Hematopoietic multipotent progenitor cell treated with erythropoietin and hydrocortisone succinate and interleukin-3 and kit ligand, for 17 days (in vitro differentiated cells): ENCODE measurements around the gene UBE2QL1.

Source experiments
- DNase-seq: peaks from one replicate; pipeline ENCODE4 v3.0.0-alpha.2; 2015; ENCODE audit warnings: low spot score

Gene UBE2QL1

GRCh38 chr5:6430418-6431028 is 18.1 kb upstream of the UBE2QL1 start:
- no peak for DNase-seq

- no peak for DNase-seq
These were observed 17.2 kb upstream of the UBE2QL1 start for GRCh38 chr5:6431214-6432195.

GRCh38 chr5:6432206-6432605 is 16.5 kb upstream of the UBE2QL1 start:
- DNase-seq, result no peak

GRCh38 chr5:6434731-6435130 is 13.9 kb upstream of the UBE2QL1 start:
- no peak for DNase-seq

- no peak for DNase-seq
These were observed 13.3 kb upstream of the UBE2QL1 start for GRCh38 chr5:6435356-6435755.

DNA sequence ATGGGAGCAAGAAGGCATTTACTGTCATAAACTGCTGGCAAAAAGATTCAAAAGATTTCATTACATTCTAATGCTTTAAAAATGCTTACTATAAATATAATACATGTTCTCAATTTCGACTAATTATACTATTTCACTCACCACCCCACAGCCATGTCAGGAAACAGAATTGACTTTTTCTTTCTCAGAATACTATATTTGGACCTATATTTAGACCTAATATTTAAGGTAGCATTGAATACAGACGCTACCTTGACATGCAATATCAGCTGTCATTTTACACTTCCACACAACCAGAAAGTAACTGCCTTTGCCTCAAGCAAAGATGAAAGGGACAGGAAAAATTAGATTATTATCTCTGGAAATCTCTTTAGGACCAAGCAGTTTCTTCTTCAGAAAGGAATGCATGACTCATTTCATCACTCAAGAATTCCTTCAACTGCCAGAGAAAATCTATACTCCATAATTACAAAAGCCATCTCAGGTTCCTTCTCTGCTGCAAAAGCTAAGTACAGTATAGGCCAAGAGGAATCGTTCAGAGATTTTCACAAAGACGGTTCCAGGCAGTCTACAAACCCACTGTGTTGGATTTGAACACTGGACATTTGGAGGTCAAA is 11.8 kb upstream of the UBE2QL1 start:
- no peak for DNase-seq

DNA sequence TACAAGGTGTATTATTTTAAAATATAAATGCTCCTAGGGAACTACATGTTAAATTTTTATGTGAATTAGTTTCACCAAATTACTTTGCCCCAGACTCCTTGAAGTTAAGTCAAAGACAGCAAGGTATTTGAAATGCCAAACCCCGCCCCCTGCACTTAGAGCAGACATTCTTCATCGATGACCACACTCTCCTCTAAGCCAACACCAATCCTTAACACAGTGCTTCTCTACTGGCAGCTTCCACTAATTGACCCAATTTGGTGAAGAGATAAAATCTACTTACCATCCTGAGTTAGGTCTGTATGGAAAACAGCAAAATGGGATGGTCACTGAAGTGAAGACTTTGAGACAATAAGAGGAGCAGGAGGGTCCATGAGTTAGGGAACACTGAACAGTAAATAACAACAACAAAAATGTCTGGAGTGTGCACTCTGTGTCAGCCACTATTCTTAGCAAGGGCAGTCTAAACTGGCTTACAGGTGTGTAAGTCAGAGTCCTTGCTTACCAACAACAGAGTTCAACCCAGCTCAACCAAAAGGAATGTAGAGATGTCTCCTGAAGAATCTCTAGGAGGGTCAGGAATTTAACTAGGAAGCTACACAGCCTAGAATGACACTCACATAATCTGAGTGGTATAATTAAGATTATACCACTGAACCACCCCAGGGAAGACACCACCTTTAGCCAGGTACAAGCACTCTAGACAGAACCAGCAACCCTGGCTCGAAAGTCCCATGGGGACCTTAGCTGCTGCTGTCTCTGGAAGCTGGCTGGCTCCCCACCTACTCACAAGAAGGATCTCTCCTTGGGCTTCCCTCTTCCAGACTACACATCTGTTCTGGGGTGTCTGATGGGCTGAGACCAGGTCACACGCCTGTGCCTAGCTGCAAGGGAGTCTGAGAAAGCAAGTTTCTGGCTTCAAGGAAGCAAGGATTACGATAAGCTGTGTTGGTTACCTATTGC is 8.8 kb upstream of the UBE2QL1 start:
- no peak for DNase-seq

DNA sequence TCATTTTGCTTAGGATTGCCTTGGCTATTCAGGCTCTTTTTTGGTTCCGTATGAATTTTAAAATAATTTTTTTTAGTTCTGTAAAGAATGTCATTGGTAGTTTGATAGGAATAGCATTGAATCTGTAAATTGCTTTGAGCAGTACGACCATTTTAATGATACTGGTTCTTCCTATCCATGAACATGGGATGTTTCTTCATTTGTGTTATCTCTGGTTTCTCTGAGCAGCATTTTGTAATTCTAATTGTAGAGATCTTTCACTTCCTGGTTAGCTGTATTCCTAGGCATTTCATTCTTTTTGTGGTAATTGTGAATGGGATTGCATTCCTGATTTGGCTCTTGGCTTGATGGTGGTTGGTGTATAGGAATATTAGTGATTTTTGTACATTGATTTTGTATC is 6.3 kb upstream of the UBE2QL1 start:
- no peak for DNase-seq

DNA sequence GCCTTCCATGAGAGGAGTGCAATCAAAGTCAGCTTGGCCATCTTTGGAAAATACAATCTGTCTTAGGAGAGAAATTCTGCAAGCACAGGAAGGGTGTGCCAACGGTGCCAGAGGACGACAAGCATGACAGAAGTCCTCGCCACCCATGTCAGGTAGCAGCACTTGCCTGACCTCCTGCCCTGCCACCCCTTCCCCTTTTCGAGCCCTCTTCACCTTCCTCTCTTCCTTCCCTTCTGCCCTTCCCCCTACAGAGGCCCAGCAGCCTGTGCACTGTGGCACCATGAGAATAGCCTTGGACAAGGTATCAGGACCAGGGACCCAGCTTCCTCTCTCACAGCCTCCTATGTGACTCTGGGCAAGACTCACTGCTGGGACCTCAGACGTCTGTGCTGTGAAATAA is 5.3 kb upstream of the UBE2QL1 start:
- DNase-seq, result no peak

- DNase-seq, result no peak
These were observed 2.6 kb upstream of the UBE2QL1 start for GRCh38 chr5:6446042-6446441.

DNA sequence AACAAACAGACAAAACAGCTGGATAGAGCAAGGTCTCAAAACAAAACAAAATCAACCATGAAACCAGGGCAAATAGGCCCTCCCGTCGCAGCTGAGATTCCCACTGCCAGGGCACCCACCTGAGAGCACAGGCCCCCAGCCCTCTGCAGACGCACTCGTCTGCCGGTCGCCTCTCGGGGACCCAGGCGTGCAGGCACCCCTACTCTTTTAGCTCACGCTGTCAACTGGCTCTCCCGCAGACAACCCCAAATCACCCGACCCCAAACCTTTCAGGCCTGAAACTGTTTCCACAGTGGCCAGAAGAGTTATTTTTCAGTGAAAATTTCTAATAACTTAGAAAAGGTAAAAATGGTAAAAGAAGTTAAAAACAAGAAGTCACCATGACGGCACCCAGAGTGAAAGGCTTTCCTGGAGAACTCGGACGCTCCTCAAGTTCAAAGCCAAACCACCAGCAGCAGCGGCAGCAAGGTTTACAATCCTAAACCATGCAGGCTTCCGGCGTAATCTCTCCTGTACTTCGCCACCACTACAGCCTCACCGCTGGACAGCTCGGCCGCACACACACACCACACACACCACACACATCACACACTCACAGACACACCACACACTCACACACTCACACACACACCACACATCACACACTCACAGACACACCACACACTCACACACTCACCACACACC is 1.9 kb upstream of the UBE2QL1 start:
- no peak for DNase-seq

DNA sequence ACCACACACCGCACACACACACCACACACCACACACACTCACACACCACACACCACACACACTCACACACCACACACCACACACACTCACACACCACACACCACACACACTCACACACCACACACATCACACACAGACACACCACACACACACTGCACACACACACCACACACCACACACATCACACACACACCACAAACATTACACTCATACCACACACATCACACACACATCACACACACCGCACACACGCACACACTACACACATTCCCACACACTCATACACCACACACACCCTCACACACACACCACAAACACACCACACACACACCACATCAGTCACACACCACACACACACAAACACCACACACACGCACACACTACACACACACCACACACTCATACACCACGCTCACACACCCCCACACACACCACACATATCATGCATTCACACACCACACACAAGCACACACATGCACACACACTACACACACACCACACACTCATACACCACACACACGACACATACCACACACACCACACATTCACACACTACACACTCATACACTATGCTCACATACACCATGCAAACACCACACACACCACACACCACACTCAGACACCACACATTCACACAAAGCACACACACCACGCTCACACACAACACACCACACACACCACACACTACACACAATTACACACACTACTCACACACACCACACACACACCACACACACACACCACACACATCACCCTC is 1.1 kb upstream of the UBE2QL1 start:
- no peak for DNase-seq

DNA sequence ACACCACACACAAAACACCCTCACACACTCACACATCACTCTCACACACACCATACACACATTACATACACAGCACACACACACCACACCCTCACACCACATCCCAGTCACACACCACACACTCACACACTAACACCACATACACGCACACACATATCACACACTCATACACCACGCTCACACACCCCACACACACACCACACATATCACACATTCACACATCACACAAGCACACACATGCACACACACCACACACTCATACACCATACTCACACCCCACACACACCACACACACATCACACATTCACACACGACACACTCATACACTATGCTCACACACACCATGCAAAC is 543 bp upstream of the UBE2QL1 start:
- DNase-seq, result no peak

GRCh38 chr5:6449465-6450158 is 953 bp downstream of the UBE2QL1 start:
- no peak for DNase-seq

DNA sequence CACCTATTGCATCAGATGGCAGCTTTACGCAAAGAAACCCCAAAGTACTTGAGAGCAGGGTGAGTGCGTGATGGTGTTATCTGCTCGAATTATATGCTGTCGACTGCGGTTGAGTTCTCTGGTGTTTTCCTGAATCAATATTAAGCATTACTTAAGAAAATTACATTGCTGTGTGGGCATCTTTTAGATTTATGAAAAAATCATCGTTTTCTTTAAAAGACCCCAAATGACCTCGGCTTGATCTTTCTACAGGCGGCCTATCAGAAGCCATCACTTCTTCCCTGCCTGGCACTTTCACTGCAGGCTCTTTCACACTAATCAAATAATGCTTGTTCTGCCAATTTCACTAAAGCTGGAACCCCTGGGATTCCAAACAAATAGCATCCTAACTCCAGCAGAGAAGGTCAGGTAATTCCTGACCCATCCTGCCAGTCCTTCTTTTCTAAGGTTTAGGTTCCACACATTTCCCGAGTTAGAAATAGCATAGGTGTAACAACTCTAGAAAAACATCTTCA is 1.7 kb downstream of the UBE2QL1 start:
- no peak for DNase-seq

DNA sequence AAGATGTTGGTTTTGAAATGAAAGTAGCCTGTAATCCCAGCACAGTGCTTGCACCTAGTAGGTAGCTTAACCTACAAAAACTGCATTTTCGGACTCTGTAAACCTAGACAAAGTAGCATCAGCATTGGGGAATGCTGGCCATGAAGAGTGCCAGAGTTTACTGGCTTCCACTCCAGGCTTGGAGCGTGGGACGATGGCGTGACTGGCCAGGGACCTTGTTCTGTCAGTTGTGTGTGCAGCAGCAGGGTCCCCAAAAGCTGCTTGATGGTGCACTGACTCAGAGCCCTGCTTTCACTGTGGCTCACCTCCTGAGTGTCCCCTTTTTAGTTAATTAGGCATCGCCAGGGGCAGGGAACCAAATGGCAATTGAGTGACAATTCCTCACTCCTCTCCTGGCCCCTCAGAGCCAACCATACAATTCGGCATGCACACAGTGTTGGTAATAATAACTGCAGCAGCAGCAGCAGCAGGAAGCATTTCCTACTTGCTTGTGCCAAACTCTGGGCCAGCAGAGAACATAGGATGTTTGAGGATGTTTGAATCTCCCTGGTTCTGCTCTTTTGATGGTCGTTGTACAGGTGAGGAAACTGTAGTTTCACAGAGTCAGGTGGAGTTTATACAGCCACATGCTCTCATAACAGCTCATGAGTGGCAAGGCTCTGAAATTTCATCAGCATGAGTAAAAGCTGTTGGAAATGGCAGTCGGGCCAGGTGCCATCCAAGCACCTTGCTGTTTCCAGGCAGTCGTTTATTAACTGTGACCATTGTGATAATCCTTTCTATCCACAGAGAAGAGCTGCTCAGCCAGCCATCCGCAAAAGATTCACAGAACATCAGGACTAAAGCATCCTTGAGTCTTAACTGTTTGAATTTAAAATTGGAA is 4.2 kb downstream of the UBE2QL1 start:
- no peak for DNase-seq

DNA sequence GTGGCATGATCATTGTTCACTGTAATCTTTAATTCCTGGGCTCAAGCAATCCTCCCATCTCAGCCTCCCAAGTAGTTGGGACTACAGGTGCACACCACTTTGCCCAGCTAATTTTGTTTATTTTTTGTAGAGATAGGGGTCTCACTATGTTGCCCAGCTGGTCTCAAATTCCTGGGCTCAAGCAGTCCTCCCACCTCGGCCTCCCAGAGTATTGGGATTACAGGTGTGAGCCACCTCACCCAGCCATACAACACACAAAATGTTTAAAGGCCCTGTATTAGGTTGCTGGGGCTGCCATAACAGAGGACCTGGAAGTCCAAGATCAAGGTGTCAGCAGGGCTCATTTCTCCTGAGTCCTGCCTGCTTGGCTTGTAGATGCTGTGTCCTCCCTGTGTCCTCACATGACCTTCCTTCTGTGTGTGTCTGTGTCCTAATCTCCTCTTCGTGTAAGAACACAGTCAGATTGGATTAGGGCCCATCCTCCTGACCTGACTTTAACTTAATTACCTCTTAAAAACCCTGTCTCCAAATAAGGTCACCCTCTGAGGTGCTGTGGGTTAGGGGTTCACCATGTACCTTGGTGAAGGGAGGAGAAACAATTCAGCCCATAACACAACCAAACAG is 5.4 kb downstream of the UBE2QL1 start:
- no peak for DNase-seq

- DNase-seq, result no peak
These were observed 6.0 kb downstream of the UBE2QL1 start for GRCh38 chr5:6454628-6455053.
